Ovary (tissue), 3 donors: ENCODE measurements around the gene POMT1.

ENCODE experiments used
- CTCF ChIP-seq, 3 donors: fragments of 450-650 bp in 2 of 3; fragments of 200-600 bp in 1 of 3; IDR thresholded peaks; one replicate each; pipeline versions ENCODE4 v1.5.1 to v1.8.0; 2016 to 2022; ENCODE audit warnings: antibody characterized with exemption in 3 of 3, mild to moderate bottlenecking in 1 of 3
- EP300 ChIP-seq: sonication (generic); formaldehyde crosslinking; IDR thresholded peaks from one replicate; pipeline ENCODE4 v1.6.1; 2017; ENCODE audit warnings: antibody characterized with exemption
- POLR2A ChIP-seq: fragments of 450-650 bp; IDR thresholded peaks from one replicate; pipeline ENCODE4 v1.6.1; 2017; ENCODE audit warnings: antibody characterized with exemption, mild to moderate bottlenecking, moderate library complexity
- donor health status: DM: no; HTN: no; CAD: no.

- TF ChIP-seq CTCF (IDR thresholded peaks at IDR 0.05) (no peak), POLR2A (no peak), EP300 (no peak)
Measured at GRCh38 chr9:131520503-131520902, 17.8 kb downstream of the POMT1 start.
